GM12878 (cell line): ENCODE measurements around the gene PTPN21.

ENCODE experiments used
- CEBPB ChIP-seq, 2 experiments: fragments of 150-350 bp in 1 of 2; IDR thresholded peaks; 2 replicates each; pipeline ENCODE4 v1.6.1; 2012 to 2014; ENCODE audit warnings: low read depth in 2 of 2, low read length in 2 of 2, borderline replicate concordance in 1 of 2, inconsistent platforms in 1 of 2
- CTCF ChIP-seq, 3 experiments: IDR thresholded peaks in 2 of 3; conservative IDR thresholded peaks in 1 of 3; 2 replicates each; pipeline ENCODE4 v1.5.1; 2011; ENCODE audit warnings: low read depth in 3 of 3, low read length in 3 of 3, mild to moderate bottlenecking in 3 of 3, control low read depth in 2 of 3, moderate library complexity in 2 of 3, inconsistent platforms in 1 of 3, mixed read lengths in 1 of 3; ENCODE audit not compliant: control insufficient read depth in 2 of 3, insufficient read depth in 1 of 3; ENCODE audit errors: extremely low read depth in 1 of 3
- HCFC1 ChIP-seq: fragments of 150-350 bp; IDR thresholded peaks from 2 replicates; pipeline ENCODE4 v1.6.1; 2014; ENCODE audit warnings: low read length
- IKZF2 ChIP-seq, 2 experiments: fragments of 450-650 bp; IDR thresholded peaks; 2 replicates each; pipeline ENCODE4 v1.6.1; 2017; ENCODE audit warnings: mild to moderate bottlenecking in 2 of 2, moderate library complexity in 2 of 2
- MTA3 ChIP-seq: IDR thresholded peaks from 2 replicates; pipeline ENCODE4 v1.6.1; 2012; ENCODE audit warnings: low read length, inconsistent platforms, borderline replicate concordance
- SUZ12 ChIP-seq: fragments of 200-600 bp; sonication (generic); IDR thresholded peaks from one replicate; pipeline ENCODE4 v1.6.1; 2018; ENCODE audit warnings: antibody characterized with exemption, mild to moderate bottlenecking; ENCODE audit not compliant: unreplicated experiment
- TF ChIP-seq, protein P1 (sequence below): fragments of 150-350 bp; IDR thresholded peaks from 2 replicates; pipeline ENCODE4 v1.6.1; 2016; ENCODE audit warnings: low read depth, low read length

- TF ChIP-seq IKZF2 (IDR thresholded peaks at IDR 0.05) (no peak), SUZ12 (no peak), MTA3 (no peak), HCFC1 (no peak), CEBPB (IDR thresholded peaks at IDR 0.05; ENCODE audit: borderline replicate concordance in 1 of 2, low read depth in 2 of 2, low read length in 2 of 2) (no peak), CTCF (IDR thresholded peaks at IDR 0.05 in 2 of 3, conservative IDR thresholded peaks at IDR 0.05 in 1 of 3; ENCODE audit: control insufficient read depth in 2 of 3, extremely low read depth in 1 of 3, insufficient read depth in 1 of 3, low read depth in 3 of 3, low read length in 3 of 3) (no peak)
- TF ChIP-seq, protein P1, sequence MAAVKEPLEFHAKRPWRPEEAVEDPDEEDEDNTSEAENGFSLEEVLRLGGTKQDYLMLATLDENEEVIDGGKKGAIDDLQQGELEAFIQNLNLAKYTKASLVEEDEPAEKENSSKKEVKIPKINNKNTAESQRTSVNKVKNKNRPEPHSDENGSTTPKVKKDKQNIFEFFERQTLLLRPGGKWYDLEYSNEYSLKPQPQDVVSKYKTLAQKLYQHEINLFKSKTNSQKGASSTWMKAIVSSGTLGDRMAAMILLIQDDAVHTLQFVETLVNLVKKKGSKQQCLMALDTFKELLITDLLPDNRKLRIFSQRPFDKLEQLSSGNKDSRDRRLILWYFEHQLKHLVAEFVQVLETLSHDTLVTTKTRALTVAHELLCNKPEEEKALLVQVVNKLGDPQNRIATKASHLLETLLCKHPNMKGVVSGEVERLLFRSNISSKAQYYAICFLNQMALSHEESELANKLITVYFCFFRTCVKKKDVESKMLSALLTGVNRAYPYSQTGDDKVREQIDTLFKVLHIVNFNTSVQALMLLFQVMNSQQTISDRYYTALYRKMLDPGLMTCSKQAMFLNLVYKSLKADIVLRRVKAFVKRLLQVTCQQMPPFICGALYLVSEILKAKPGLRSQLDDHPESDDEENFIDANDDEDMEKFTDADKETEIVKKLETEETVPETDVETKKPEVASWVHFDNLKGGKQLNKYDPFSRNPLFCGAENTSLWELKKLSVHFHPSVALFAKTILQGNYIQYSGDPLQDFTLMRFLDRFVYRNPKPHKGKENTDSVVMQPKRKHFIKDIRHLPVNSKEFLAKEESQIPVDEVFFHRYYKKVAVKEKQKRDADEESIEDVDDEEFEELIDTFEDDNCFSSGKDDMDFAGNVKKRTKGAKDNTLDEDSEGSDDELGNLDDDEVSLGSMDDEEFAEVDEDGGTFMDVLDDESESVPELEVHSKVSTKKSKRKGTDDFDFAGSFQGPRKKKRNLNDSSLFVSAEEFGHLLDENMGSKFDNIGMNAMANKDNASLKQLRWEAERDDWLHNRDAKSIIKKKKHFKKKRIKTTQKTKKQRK: no peak
Observed at GRCh38 chr14:88476825-88477224, 78.0 kb downstream of the PTPN21 start.
